Stimulated activated naive CD8-positive, alpha-beta T cell treated with anti-CD3 and anti-CD28 coated beads, Interleukin-15, Interleukin-2, amounts not matched to agents 100 ng/mL and 50 ng/mL, for 24 hours (primary cell): Measurements from ENCODE around the gene TTYH3.

ENCODE experiments used
- H3K27ac Mint-ChIP-seq: one replicate; pipeline ENCODE4 v1.8.0; 2021; ENCODE audit warnings: mild to moderate bottlenecking, mixed read lengths
- H3K27me3 Mint-ChIP-seq: one replicate; pipeline ENCODE4 v1.8.0; 2021; ENCODE audit warnings: mixed read lengths
- H3K36me3 Mint-ChIP-seq: one replicate; pipeline ENCODE4 v1.8.0; 2021; ENCODE audit warnings: low read depth, mixed read lengths
- H3K4me1 Mint-ChIP-seq: one replicate; pipeline ENCODE4 v1.8.0; 2021; ENCODE audit warnings: low read depth, mixed read lengths
- H3K4me3 Mint-ChIP-seq: one replicate; pipeline ENCODE4 v1.8.0; 2021; ENCODE audit warnings: mild to moderate bottlenecking, mixed read lengths
- H3K9me3 Mint-ChIP-seq: one replicate; pipeline ENCODE4 v1.8.0; 2021; ENCODE audit warnings: mixed read lengths

The TTYH3 gene

DNA sequence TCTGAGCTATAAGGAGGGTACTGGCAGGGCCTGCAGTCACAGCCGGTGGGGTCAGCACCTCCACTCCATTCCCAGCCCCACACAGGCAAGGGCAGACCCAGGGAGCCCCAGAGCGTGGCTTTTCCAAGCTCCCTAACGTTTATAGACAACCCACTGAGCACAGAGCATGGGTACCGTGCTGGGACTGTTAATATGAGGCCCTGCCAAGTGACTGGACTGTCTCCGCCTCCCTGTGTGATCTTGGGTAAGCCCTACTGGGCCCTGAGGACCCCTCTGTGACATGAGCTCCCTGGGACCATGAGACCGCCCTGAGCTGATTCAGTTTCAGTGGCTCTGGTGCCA is 12.4 kb downstream of the TTYH3 start:
- Mint-ChIP-seq H3K4me1 (peaks cover 23% of the 10 kb centered on the region), H3K4me3 (no peak overlapping the region), H3K36me3 (no peaks in the 10 kb centered on the region), H3K27me3 (no peaks in the 10 kb centered on the region), H3K9me3 (no peaks in the 10 kb centered on the region), H3K27ac (no peak overlapping the region)

DNA sequence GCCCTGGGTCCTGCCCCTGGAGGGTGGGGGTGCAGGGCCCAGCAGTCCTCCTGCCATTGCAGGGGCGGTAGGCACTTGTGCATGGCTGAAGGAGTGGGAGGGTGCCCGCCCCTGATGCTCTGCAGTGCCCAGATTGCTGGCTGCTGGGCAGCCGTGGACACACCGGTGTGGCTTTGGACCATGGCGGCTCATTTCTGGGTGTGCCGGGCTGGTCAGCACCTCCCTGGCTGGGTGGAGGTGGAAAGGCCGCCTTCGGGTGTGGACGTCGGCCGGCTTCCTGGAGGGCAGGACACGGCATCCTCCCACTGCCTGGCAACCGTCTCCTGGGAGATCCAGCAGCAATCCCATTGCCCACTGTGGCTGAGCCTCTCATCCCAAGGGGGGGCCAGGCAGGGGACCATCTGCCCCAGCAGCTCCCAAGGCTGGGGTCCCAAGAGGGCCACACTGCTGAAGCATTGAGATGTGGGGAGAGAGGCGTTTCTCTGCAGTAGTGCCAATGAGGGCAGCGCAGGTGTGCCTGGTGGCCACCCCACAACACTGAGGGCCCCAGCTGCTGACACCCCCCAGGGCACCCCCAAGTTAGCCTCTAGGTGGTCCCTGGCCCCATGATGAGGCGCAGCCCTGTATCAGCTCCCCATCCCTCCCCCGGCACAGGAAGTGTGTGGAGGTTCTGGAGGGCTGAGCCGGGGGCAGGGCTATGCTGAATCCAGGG is 12.9 kb downstream of the TTYH3 start:
- H3K27ac Mint-ChIP-seq: peak overlapping the region; percentile 76

GRCh38 chr7:2645274-2645868 is 13.6 kb downstream of the TTYH3 start:
- no peaks in the 10 kb centered on the region for H3K9me3 Mint-ChIP-seq
- H3K27me3 Mint-ChIP-seq: no peaks in the 10 kb centered on the region
- peak overlapping the region; percentile 76 for H3K27ac Mint-ChIP-seq
- no peaks in the 10 kb centered on the region for H3K36me3 Mint-ChIP-seq
- peak overlapping the region; percentile 72 for H3K4me3 Mint-ChIP-seq
- H3K4me1 Mint-ChIP-seq: peaks cover 23% of the 10 kb centered on the region

More for the DNA sequence above, 12.9 kb downstream of the TTYH3 start:
- Mint-ChIP-seq H3K27me3 (no peaks in the 10 kb centered on the region), H3K4me3 (peak overlapping the region; percentile 72), H3K9me3 (no peaks in the 10 kb centered on the region), H3K36me3 (no peaks in the 10 kb centered on the region), H3K4me1 (peaks cover 23% of the 10 kb centered on the region)

GRCh38 chr7:2646336-2646679 is 14.5 kb downstream of the TTYH3 start:
- Mint-ChIP-seq H3K4me3 (no peak overlapping the region), H3K4me1 (peaks cover 21% of the 10 kb centered on the region), H3K9me3 (no peaks in the 10 kb centered on the region), H3K27me3 (no peaks in the 10 kb centered on the region), H3K36me3 (no peaks in the 10 kb centered on the region), H3K27ac (no peak overlapping the region)

DNA sequence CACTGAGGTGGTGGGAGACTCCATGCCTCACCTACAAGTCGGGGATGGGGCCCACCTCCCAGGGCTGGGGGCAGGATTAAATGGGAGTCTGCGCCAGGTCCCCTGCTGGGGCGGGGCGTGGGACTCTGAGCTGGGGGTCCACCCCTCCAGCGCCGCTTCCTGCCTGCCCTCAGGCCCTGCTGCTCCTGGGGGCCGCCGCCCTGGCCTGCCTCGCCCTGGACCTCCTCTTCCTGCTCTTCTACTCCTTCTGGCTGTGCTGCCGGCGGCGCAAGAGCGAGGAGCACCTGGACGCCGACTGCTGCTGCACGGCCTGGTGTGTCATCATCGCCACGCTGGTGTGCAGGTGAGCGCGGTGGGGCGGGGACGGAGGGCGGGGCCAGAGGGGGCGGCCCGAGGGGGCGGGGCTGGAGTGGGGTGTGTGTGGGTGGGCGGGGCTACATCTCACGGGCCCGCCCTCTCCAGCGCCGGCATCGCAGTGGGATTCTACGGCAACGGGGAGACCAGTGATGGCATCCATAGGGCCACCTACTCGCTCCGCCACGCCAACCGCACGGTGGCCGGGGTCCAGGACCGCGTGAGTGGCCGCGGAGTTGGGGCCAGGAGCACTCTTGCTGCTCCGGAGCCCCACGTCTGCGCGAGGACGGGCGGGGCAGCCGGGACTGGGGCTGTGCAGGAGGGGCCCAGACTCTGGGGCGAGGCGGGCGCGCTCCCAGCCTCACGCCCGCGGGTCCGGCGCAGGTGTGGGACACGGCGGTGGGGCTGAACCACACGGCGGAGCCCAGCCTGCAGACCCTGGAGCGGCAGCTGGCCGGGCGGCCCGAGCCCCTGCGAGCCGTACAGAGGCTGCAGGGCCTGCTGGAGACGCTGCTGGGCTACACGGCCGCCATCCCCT is 15.1 kb downstream of the TTYH3 start:
- Mint-ChIP-seq H3K27ac (no peak overlapping the region), H3K9me3 (no peaks in the 10 kb centered on the region), H3K4me1 (peaks cover 19% of the 10 kb centered on the region), H3K4me3 (no peak overlapping the region), H3K36me3 (no peaks in the 10 kb centered on the region), H3K27me3 (no peaks in the 10 kb centered on the region)

DNA sequence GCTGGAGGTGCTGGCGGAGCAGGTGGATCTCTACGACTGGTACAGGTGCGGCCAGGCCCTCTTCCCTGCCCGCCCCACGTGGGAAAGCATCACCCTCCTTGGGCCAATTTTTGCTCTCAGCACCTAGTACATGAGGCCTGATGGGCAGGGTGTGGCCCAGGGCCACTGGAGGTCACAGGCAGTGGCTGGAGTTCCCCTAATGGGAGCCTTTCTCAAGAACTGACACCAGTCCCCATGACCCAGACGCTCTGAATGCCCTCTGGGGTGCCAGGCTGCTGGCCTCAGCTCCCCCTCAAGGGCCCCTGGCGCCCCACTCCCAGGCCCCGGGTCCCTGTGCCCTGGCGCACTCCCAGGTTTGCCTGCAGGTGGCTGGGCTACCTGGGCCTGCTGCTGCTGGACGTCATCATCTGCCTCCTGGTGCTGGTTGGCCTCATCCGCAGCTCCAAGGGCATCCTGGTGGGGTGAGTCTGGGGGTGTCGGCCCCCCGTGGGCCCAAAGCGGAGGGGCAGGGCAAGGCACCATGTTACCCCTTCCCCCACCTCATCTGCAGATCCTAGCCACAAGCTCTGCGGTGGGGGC is 15.9 kb downstream of the TTYH3 start:
- Mint-ChIP-seq H3K4me1 (peaks cover 19% of the 10 kb centered on the region), H3K9me3 (no peaks in the 10 kb centered on the region), H3K27me3 (no peaks in the 10 kb centered on the region), H3K36me3 (no peaks in the 10 kb centered on the region), H3K4me3 (no peak overlapping the region), H3K27ac (no peak overlapping the region)

DNA sequence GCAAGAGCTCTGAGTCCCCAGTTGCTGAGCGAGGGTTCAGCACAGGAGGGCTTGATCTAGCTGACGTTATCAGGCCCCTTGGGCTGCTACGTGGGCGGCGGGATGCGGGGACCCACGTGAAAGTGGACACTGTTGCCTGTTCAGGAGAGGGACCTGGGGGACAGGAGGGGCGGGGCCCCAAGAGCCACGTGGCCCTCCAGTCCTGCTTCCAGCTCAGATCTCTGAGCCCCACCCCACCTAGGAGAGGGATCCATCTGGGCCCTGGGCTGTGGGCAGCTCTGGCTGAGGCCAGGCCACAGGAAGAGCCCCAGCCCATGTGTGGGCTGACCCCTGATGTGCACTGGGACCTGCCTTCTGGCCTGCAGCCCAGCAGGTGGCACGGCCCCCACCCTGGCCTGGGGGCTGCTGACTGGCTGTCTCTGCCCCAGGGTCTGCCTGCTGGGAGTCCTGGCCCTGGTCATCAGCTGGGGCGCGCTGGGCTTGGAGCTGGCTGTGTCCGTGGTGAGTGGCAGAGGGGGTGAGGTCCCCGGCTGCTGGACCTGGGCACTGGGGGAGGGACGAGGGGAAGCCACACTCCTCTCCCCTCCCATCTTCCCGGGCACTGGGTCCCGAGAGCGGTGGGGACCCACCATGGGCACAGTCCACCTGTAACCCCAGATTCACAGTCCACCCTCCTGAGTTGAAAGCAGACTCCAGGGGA is 17.5 kb downstream of the TTYH3 start:
- Mint-ChIP-seq H3K27ac (no peak overlapping the region), H3K27me3 (no peaks in the 10 kb centered on the region), H3K9me3 (no peaks in the 10 kb centered on the region), H3K36me3 (no peaks in the 10 kb centered on the region), H3K4me3 (no peak overlapping the region), H3K4me1 (peaks cover 19% of the 10 kb centered on the region)

- Mint-ChIP-seq H3K36me3 (no peaks in the 10 kb centered on the region), H3K9me3 (no peaks in the 10 kb centered on the region), H3K27ac (no peak overlapping the region), H3K4me3 (no peak overlapping the region), H3K4me1 (peaks cover 12% of the 10 kb centered on the region), H3K27me3 (no peaks in the 10 kb centered on the region)
These were observed 18.2 kb downstream of the TTYH3 start for GRCh38 chr7:2649991-2650390.

DNA sequence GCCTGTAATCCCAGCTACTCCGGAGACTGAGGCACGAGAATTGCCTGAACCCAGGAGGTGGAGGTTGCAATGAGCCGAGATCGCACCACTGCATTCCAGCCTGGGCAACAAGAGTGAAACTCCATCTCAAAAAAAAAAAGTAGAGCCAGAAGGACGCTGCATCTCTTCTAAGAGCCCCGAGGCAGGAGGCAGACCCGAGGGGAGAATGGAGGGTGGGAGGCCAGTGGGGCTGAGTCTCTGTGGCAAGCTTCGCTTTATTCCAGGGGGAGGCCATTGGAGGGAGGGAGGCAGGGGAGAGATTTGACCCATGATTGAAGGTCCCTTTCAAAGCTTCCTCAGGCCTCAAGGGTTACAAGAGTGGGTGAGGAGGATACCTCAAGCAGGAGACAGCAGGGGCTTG is 18.7 kb downstream of the TTYH3 start:
- Mint-ChIP-seq H3K27ac (no peak overlapping the region), H3K4me3 (no peak overlapping the region), H3K9me3 (no peaks in the 10 kb centered on the region), H3K27me3 (no peaks in the 10 kb centered on the region), H3K36me3 (no peaks in the 10 kb centered on the region), H3K4me1 (peaks cover 7% of the 10 kb centered on the region)

DNA sequence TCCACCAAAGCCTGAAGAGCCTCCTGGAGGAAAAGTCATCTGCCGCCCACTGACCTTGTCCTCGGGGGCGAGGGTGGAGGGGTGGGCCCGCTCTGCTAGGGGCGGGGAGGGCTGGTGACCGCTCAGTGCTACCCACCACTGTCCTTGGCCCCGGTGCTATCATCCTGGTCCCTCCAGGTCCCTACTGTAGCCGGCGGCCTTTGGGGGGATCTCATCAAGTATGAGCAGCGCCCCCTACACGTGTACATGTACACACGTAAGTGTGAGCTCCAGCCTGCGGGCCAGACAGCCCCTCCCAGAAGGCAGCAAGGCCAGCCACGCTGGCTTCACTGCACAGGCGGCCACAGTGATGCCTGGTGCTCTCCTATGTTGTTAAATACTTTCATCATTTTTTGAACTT is 19.6 kb downstream of the TTYH3 start:
- H3K36me3 Mint-ChIP-seq: no peaks in the 10 kb centered on the region
- no peak overlapping the region for H3K4me3 Mint-ChIP-seq
- H3K27me3 Mint-ChIP-seq: no peaks in the 10 kb centered on the region
- H3K9me3 Mint-ChIP-seq: no peaks in the 10 kb centered on the region
- H3K4me1 Mint-ChIP-seq: no peaks in the 10 kb centered on the region
- no peak overlapping the region for H3K27ac Mint-ChIP-seq

GRCh38 chr7:2651847-2652735 is 20.3 kb downstream of the TTYH3 start:
- Mint-ChIP-seq H3K27me3 (no peaks in the 10 kb centered on the region), H3K9me3 (no peaks in the 10 kb centered on the region), H3K36me3 (peaks cover 2% of the 10 kb centered on the region), H3K4me3 (no peak overlapping the region), H3K4me1 (no peaks in the 10 kb centered on the region), H3K27ac (no peak overlapping the region)

- Mint-ChIP-seq H3K27me3 (no peaks in the 10 kb centered on the region), H3K9me3 (no peaks in the 10 kb centered on the region), H3K4me3 (no peak overlapping the region), H3K4me1 (no peaks in the 10 kb centered on the region), H3K27ac (no peak overlapping the region), H3K36me3 (peaks cover 5% of the 10 kb centered on the region)
These were observed 20.9 kb downstream of the TTYH3 start for GRCh38 chr7:2652736-2653060.

DNA sequence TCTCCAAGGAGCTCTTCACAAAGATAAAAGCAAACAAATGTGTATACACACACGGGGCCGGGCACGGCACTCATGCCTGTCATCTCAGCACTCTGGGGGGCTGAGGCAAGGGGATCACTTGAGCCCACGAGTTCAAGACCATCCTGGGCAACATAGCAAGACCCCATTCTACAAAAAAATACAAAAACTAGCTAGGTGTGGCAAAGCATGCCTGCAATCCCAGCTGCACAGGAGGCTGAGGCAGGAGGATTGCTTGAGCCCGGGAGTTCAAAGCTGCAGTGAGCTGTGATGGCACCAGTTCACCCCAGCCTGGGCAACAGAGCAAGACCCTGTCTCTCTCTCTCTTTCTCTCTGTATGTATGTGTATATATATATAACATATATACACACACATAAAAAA is 22.3 kb downstream of the TTYH3 start:
- H3K27ac Mint-ChIP-seq: no peak overlapping the region
- no peaks in the 10 kb centered on the region for H3K4me1 Mint-ChIP-seq
- no peaks in the 10 kb centered on the region for H3K27me3 Mint-ChIP-seq
- H3K4me3 Mint-ChIP-seq: no peak overlapping the region
- H3K36me3 Mint-ChIP-seq: peaks cover 5% of the 10 kb centered on the region
- no peaks in the 10 kb centered on the region for H3K9me3 Mint-ChIP-seq
